NCI-H2107 (cell line): ENCODE data around the gene C10orf143.

Source experiments
- DNase-seq: peaks from one replicate; lab custom pipeline; 2025; lab: John Stamatoyannopoulos, UW

Gene C10orf143

DNA sequence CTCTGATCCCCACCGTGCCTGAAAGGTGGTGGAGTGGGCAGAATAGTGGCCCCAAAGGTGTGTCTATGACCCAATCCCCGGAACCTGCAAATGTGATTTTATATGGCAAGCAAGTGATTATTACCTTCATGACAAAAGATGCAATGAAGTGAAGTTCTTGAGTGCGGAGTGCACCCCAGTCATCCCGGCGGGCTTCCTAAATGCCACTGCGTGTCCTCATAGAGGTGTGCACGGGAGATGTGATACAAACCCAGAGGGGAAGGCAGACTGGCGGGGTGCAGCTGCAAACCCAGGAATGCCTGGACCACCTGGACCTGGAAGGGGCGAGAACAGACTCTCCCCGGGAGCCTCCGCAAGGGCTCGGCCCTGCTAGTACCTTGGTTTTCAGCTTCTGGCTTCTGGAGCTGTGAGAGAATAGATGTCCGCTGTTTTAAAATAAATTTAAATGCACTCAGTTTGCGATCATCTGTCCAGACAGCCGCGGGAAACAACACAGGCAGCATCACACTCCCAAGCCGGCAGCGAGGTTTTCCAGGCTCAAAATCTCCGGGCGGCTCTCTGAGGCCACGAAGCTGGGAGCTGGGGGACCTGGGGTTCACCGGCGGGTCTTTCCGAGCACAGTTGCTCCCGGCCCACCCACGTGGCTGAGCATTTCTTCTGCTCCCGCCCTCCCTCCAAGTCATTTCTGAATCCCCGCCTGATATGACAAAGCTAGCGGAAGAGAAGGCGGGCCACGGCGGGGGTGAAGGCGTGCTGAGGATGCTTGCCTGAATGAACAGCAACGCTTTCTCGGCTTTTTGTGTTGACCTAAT lies 96.2 kb downstream of the C10orf143 start:
- DNase-seq, result no peak
